ENCODE measurements around the gene GADL1. TPM values are rescaled to one million over a fixed set of nuclear protein-coding genes. Genes with fewer than 3 reads are reported as not detected.

GADL1 gene
- total RNA-seq, 4 donors from 2014 or later: 1.1 TPM; not detected in 3

GRCh38 chr3:30805695-30806094, 88.8 kb downstream of the GADL1 start:
- Histone ChIP-seq H3K27me3 (no peaks in the 10 kb centered on the region), H3K9me3 (no peaks in the 10 kb centered on the region), H3K27ac (no peak overlapping the region), H3K4me1 (no peaks in the 10 kb centered on the region), H3K4me3 (no peak overlapping the region), H3K36me3 (no peaks in the 10 kb centered on the region)
- TF ChIP-seq POLR2A (IDR thresholded peaks at IDR 0.05) (no peak), CTCF (IDR thresholded peaks at IDR 0.05) (no peak)
- DNase-seq: no peak
- intact Hi-C loops (cut with DNase I; ENCODE audit: low total_unique reads): no loop called here

GRCh38 chr3:30804984-30805383, 89.5 kb downstream of the GADL1 start:
- intact Hi-C loops (cut with DNase I; ENCODE audit: low total_unique reads): no loop called here
- Histone ChIP-seq H3K27ac (no peak overlapping the region), H3K36me3 (no peaks in the 10 kb centered on the region), H3K4me1 (no peaks in the 10 kb centered on the region), H3K27me3 (no peaks in the 10 kb centered on the region), H3K9me3 (no peaks in the 10 kb centered on the region), H3K4me3 (no peak overlapping the region)
- TF ChIP-seq CTCF (IDR thresholded peaks at IDR 0.05): no peak
- TF ChIP-seq POLR2A (IDR thresholded peaks at IDR 0.05): no peak
- no peak for DNase-seq

- Histone ChIP-seq H3K27ac (no peak overlapping the region), H3K27me3 (no peaks in the 10 kb centered on the region), H3K9me3 (no peaks in the 10 kb centered on the region), H3K4me1 (no peaks in the 10 kb centered on the region), H3K36me3 (no peaks in the 10 kb centered on the region), H3K4me3 (no peak overlapping the region)
- DNase-seq: no peak
- intact Hi-C loops (cut with DNase I; ENCODE audit: low total_unique reads): no loop called here
- TF ChIP-seq POLR2A (IDR thresholded peaks at IDR 0.05) (no peak), CTCF (IDR thresholded peaks at IDR 0.05) (no peak)
Observed at GRCh38 chr3:30795176-30795575, 99.3 kb downstream of the GADL1 start.

- no peak for TF ChIP-seq CTCF (IDR thresholded peaks at IDR 0.05)
- TF ChIP-seq POLR2A (IDR thresholded peaks at IDR 0.05): no peak
- Histone ChIP-seq H3K27ac (no peak overlapping the region), H3K9me3 (no peaks in the 10 kb centered on the region), H3K4me1 (no peaks in the 10 kb centered on the region), H3K27me3 (no peaks in the 10 kb centered on the region), H3K4me3 (no peak overlapping the region), H3K36me3 (no peaks in the 10 kb centered on the region)
- DNase-seq: no peak
- intact Hi-C loops (cut with DNase I; ENCODE audit: low total_unique reads): no loop called here
Observed at GRCh38 chr3:30793740-30794139, 100.7 kb downstream of the GADL1 start.

- no peaks in the 10 kb centered on the region for H3K27me3 ChIP-seq
- H3K36me3 ChIP-seq: no peaks in the 10 kb centered on the region
- H3K4me3 ChIP-seq: no peak overlapping the region
- H3K9me3 ChIP-seq: no peaks in the 10 kb centered on the region
- no peak overlapping the region for H3K27ac ChIP-seq
- no peaks in the 10 kb centered on the region for H3K4me1 ChIP-seq
- DNase-seq: no peak
- TF ChIP-seq POLR2A (IDR thresholded peaks at IDR 0.05): no peak
- TF ChIP-seq CTCF (IDR thresholded peaks at IDR 0.05): no peak
- intact Hi-C loops (cut with DNase I; ENCODE audit: low total_unique reads): no loop called here
Observed at GRCh38 chr3:30790150-30790549, 104.3 kb downstream of the GADL1 start.
